WTC11 (cell line): ENCODE data around the gene DDX10. TPM values are rescaled to one million over a fixed set of nuclear protein-coding genes. Genes with fewer than 3 reads are reported as not detected.
A peak's percentile ranks its signal among the peaks of the same experiment; 100 is the strongest.

Experiments
- ATAC-seq: fragments of 200-7000 bp; cut with Tn5 transposase; 2 replicates; pipeline ENCODE4 v1.10.0; 2021; ENCODE audit warnings: mild to moderate bottlenecking, moderate library complexity
- CTCF ChIA-PET: fragments of 300-600 bp; sonication (Branson Sonifier 250); formaldehyde crosslinking; loops from one replicate; lab custom pipeline; 2021; ENCODE audit warnings: antibody characterized with exemption; lab: Charles Lee
- POLR2A ChIA-PET: fragments of 350-600 bp; sonication (Branson Sonifier 250); formaldehyde crosslinking; loops from one replicate; lab custom pipeline; 2021; ENCODE audit warnings: antibody characterized with exemption; lab: Charles Lee
- DNase-seq: peaks from one replicate; pipeline ENCODE4 v3.0.0; 2021; ENCODE audit warnings: low spot score
- H3K27ac Mint-ChIP-seq: 2 replicates; pipeline ENCODE4 v1.8.0; 2021; ENCODE audit warnings: mixed read lengths
- H3K27me3 Mint-ChIP-seq: 2 replicates; pipeline ENCODE4 v1.8.0; 2021; ENCODE audit warnings: low read depth, mild to moderate bottlenecking, moderate library complexity, mixed read lengths
- H3K36me3 Mint-ChIP-seq: 2 replicates; pipeline ENCODE4 v1.8.0; 2021; ENCODE audit warnings: mixed read lengths
- H3K4me1 Mint-ChIP-seq: 2 replicates; pipeline ENCODE4 v1.8.0; 2022; ENCODE audit warnings: mixed read lengths
- H3K4me3 Mint-ChIP-seq: 2 replicates; pipeline ENCODE4 v1.8.0; 2021; ENCODE audit warnings: mild to moderate bottlenecking, moderate library complexity, mixed read lengths
- H3K9me3 Mint-ChIP-seq: 2 replicates; pipeline ENCODE4 v1.8.0; 2021; ENCODE audit warnings: mixed read lengths
- AR ChIP-seq: fragments of 250-450 bp; sonication (Bioruptor Pico); IDR thresholded peaks from 2 replicates; pipeline ENCODE4 v1.9.0; 2021; ENCODE audit warnings: mild to moderate bottlenecking
- E2F1 ChIP-seq: sonication (generic); formaldehyde crosslinking; IDR thresholded peaks from 2 replicates; pipeline ENCODE4 v1.8.0; 2022; ENCODE audit warnings: mild to moderate bottlenecking, missing genetic modification reagents
- ELF4 ChIP-seq: sonication (generic); formaldehyde crosslinking; IDR thresholded peaks from 2 replicates; pipeline ENCODE4 v1.8.1; 2022; ENCODE audit warnings: low read depth, mild to moderate bottlenecking, moderate library complexity, missing genetic modification reagents
- FOXJ3 ChIP-seq: sonication (generic); formaldehyde crosslinking; IDR thresholded peaks from 2 replicates; pipeline ENCODE4 v1.9.0; 2021; ENCODE audit warnings: missing genetic modification reagents, mild to moderate bottlenecking, borderline replicate concordance
- GRHL2 ChIP-seq: fragments of 250-450 bp; sonication (Bioruptor Pico); IDR thresholded peaks from 2 replicates; pipeline ENCODE4 v1.8.0; 2022; ENCODE audit warnings: mild to moderate bottlenecking, moderate library complexity; ENCODE audit not compliant: insufficient replicate concordance, severe bottlenecking
- IRF1 ChIP-seq: sonication (generic); formaldehyde crosslinking; IDR thresholded peaks from 2 replicates; pipeline ENCODE4 v1.8.0; 2023; ENCODE audit warnings: missing genetic modification reagents
- KAT7 ChIP-seq: sonication (generic); formaldehyde crosslinking; IDR thresholded peaks from 2 replicates; pipeline ENCODE4 v1.8.1; 2023; ENCODE audit warnings: missing genetic modification reagents, mild to moderate bottlenecking, borderline replicate concordance
- NFYB ChIP-seq: sonication (generic); formaldehyde crosslinking; conservative IDR thresholded peaks from 2 replicates; pipeline ENCODE4 v1.8.0; 2022; ENCODE audit warnings: low read depth, missing genetic modification reagents
- PRRX2 ChIP-seq: fragments of 250-450 bp; sonication (Bioruptor Pico); IDR thresholded peaks from 2 replicates; pipeline ENCODE4 v1.8.0; 2021; ENCODE audit warnings: mild to moderate bottlenecking
- TEAD4 ChIP-seq: sonication (generic); formaldehyde crosslinking; IDR thresholded peaks from 2 replicates; pipeline ENCODE4 v1.8.0; 2022; ENCODE audit warnings: mild to moderate bottlenecking, missing genetic modification reagents
- ZNF219 ChIP-seq: sonication (generic); formaldehyde crosslinking; IDR thresholded peaks from 2 replicates; pipeline ENCODE4 v1.8.0; 2023; ENCODE audit warnings: missing genetic modification reagents, mild to moderate bottlenecking, borderline replicate concordance
- ZNF232 ChIP-seq: sonication (generic); formaldehyde crosslinking; IDR thresholded peaks from 2 replicates; pipeline ENCODE4 v1.8.0; 2022; ENCODE audit warnings: mild to moderate bottlenecking, missing genetic modification reagents
- ZNF416 ChIP-seq: fragments of 250-450 bp; sonication (Bioruptor Pico); IDR thresholded peaks from 2 replicates; pipeline ENCODE4 v1.9.0; 2021; ENCODE audit warnings: mild to moderate bottlenecking, inconsistent platforms
- ZNF423 ChIP-seq: fragments of 250-450 bp; sonication (Bioruptor Pico); IDR thresholded peaks from 2 replicates; pipeline ENCODE4 v2.1.2; 2022; ENCODE audit warnings: mild to moderate bottlenecking, moderate library complexity
- total RNA-seq: library from RNA; stranded (reverse); gene quantifications from 3 replicates; pipeline ENCODE4 v1.2.3, GENCODE V29; 2021
- TF ChIP-seq, protein P1 (sequence below): sonication (generic); formaldehyde crosslinking; IDR thresholded peaks from 2 replicates; pipeline ENCODE4 v1.8.0; 2022; ENCODE audit warnings: missing genetic modification reagents
- TF ChIP-seq, protein P2 (sequence below): sonication (generic); formaldehyde crosslinking; IDR thresholded peaks from 2 replicates; pipeline ENCODE4 v1.8.1; 2023; ENCODE audit warnings: mild to moderate bottlenecking, missing genetic modification reagents
- TF ChIP-seq, protein P3 (sequence below): sonication (generic); formaldehyde crosslinking; IDR thresholded peaks from 2 replicates; pipeline ENCODE4 v1.8.0; 2022; ENCODE audit warnings: mild to moderate bottlenecking, missing genetic modification reagents
- TF ChIP-seq, protein P4 (sequence below): sonication (generic); formaldehyde crosslinking; IDR thresholded peaks from 2 replicates; pipeline ENCODE4 v1.8.1; 2022; ENCODE audit warnings: low read depth, mild to moderate bottlenecking, moderate library complexity, missing genetic modification reagents, borderline replicate concordance

Gene DDX10
- total RNA-seq, 1 experiment from 2014 or later = 56.8 TPM

DNA sequence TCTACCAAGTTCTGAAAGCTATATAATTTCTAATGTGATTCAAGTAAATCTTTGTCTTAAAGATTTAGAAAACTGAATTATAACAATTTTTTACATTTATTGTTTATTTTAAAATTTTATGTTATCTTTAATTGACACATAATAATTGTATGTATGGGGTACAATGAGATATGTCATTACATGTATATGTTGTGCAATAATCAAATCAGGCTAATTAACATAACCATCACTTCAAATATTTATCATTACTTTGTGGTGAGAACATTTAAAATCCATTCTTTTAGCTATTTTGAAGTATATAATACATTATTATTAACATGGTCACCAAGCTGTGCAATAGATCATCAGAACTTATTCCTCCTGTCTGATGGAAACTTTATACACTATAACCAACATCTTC lies 181.1 kb downstream of the DDX10 start (continued):
- TF ChIP-seq AR (CRISPR knock-in tag) (no peak), ZNF423 (CRISPR knock-in tag) (no peak), NFYB (CRISPR knock-in tag) (no peak), KAT7 (CRISPR knock-in tag) (no peak), PRRX2 (no peak)
- TF ChIP-seq, protein P1, sequence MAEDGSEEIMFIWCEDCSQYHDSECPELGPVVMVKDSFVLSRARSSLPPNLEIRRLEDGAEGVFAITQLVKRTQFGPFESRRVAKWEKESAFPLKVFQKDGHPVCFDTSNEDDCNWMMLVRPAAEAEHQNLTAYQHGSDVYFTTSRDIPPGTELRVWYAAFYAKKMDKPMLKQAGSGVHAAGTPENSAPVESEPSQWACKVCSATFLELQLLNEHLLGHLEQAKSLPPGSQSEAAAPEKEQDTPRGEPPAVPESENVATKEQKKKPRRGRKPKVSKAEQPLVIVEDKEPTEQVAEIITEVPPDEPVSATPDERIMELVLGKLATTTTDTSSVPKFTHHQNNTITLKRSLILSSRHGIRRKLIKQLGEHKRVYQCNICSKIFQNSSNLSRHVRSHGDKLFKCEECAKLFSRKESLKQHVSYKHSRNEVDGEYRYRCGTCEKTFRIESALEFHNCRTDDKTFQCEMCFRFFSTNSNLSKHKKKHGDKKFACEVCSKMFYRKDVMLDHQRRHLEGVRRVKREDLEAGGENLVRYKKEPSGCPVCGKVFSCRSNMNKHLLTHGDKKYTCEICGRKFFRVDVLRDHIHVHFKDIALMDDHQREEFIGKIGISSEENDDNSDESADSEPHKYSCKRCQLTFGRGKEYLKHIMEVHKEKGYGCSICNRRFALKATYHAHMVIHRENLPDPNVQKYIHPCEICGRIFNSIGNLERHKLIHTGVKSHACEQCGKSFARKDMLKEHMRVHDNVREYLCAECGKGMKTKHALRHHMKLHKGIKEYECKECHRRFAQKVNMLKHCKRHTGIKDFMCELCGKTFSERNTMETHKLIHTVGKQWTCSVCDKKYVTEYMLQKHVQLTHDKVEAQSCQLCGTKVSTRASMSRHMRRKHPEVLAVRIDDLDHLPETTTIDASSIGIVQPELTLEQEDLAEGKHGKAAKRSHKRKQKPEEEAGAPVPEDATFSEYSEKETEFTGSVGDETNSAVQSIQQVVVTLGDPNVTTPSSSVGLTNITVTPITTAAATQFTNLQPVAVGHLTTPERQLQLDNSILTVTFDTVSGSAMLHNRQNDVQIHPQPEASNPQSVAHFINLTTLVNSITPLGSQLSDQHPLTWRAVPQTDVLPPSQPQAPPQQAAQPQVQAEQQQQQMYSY (CRISPR knock-in tag) = no peak
- TF ChIP-seq, protein P2, sequence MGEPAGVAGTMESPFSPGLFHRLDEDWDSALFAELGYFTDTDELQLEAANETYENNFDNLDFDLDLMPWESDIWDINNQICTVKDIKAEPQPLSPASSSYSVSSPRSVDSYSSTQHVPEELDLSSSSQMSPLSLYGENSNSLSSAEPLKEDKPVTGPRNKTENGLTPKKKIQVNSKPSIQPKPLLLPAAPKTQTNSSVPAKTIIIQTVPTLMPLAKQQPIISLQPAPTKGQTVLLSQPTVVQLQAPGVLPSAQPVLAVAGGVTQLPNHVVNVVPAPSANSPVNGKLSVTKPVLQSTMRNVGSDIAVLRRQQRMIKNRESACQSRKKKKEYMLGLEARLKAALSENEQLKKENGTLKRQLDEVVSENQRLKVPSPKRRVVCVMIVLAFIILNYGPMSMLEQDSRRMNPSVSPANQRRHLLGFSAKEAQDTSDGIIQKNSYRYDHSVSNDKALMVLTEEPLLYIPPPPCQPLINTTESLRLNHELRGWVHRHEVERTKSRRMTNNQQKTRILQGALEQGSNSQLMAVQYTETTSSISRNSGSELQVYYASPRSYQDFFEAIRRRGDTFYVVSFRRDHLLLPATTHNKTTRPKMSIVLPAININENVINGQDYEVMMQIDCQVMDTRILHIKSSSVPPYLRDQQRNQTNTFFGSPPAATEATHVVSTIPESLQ (CRISPR knock-in tag) = no peak
- TF ChIP-seq, protein P3, sequence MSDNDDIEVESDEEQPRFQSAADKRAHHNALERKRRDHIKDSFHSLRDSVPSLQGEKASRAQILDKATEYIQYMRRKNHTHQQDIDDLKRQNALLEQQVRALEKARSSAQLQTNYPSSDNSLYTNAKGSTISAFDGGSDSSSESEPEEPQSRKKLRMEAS = no peak
- TF ChIP-seq, all 79 proteins: peak for 0

GRCh38 chr11:108847298-108847990 lies 182.6 kb downstream of the DDX10 start:
- peak overlapping the region; percentile 11; the same call in 1 of the 2 replicates for H3K27ac Mint-ChIP-seq
- DNase-seq = no peak
- ChIA-PET CTCF (interaction anchor here (0.9 to 1.1 kb wide), 3 partner anchors 24 to 61 kb away, joined by 3 to 4 read pairs (median 3); no protein-coding TSS in a partner anchor), POLR2A (no interaction called here)
- no peaks in the 10 kb centered on the region for H3K27me3 Mint-ChIP-seq
- H3K36me3 Mint-ChIP-seq = no peaks in the 10 kb centered on the region
- no peak for ATAC-seq
- H3K4me1 Mint-ChIP-seq = no peaks in the 10 kb centered on the region
- no peaks in the 10 kb centered on the region for H3K9me3 Mint-ChIP-seq
- no peak overlapping the region for H3K4me3 Mint-ChIP-seq
- no peak for TF ChIP-seq TEAD4 (CRISPR knock-in tag)
- TF ChIP-seq E2F1 = no peak
- no peak for TF ChIP-seq IRF1
- no peak for TF ChIP-seq ZNF423 (CRISPR knock-in tag)
- TF ChIP-seq ELF4 (CRISPR knock-in tag) = no peak
- no peak for TF ChIP-seq GRHL2 (CRISPR knock-in tag)
- TF ChIP-seq, protein P2 (CRISPR knock-in tag) = no peak
- TF ChIP-seq FOXJ3 (CRISPR knock-in tag) = no peak
- no peak for TF ChIP-seq ZNF232 (CRISPR knock-in tag)
- TF ChIP-seq ZNF219 (CRISPR knock-in tag) = no peak
- TF ChIP-seq ZNF416 (CRISPR knock-in tag) = no peak
- TF ChIP-seq, protein P4, sequence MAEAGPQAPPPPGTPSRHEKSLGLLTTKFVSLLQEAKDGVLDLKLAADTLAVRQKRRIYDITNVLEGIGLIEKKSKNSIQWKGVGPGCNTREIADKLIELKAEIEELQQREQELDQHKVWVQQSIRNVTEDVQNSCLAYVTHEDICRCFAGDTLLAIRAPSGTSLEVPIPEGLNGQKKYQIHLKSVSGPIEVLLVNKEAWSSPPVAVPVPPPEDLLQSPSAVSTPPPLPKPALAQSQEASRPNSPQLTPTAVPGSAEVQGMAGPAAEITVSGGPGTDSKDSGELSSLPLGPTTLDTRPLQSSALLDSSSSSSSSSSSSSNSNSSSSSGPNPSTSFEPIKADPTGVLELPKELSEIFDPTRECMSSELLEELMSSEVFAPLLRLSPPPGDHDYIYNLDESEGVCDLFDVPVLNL = no peak
